Left kidney (tissue), 2 donors: ENCODE results near the gene UPK1A. TPM values are rescaled to one million over a fixed set of nuclear protein-coding genes. Genes with fewer than 3 reads are reported as not detected.
"Not testable (repeated sequence)": the region's sequence is repeated elsewhere in the genome, so short reads cannot be mapped to it uniquely, and the experiment has no call there.

Source experiments
- DNase-seq: peaks from one replicate; pipeline ENCODE4 v3.0.0-alpha.2; 2013
- polyA plus RNA-seq: library from polyadenylated mRNA; unstranded; fragments of 120-200 nt; gene quantifications from one replicate; pipeline ENCODE4 v1.2.1, GENCODE V29; 2013; ENCODE audit not compliant: insufficient read length

The UPK1A gene
- polyA plus RNA-seq, 1 donor: 13.1 TPM

GRCh38 chr19:35717665-35718344 lies 51.5 kb downstream of the UPK1A start, which contains the start of gene KMT2B:
Gene KMT2B (plus strand): TSS chr19:35718003. CDS start chr19:35718019, 16 bp downstream.
- peak; percentile 95 for DNase-seq

- no peak for DNase-seq
These were observed 52.2 kb downstream of the UPK1A start for GRCh38 chr19:35718345-35719041.

- no peak for DNase-seq
These were observed 53.3 kb downstream of the UPK1A start for GRCh38 chr19:35719402-35720162.

- no peak for DNase-seq
These were observed 53.8 kb downstream of the UPK1A start for GRCh38 chr19:35720163-35720524.

GRCh38 chr19:35720648-35721047 lies 54.3 kb downstream of the UPK1A start:
- no peak for DNase-seq

- no peak for DNase-seq
These were observed 55.1 kb downstream of the UPK1A start for GRCh38 chr19:35721374-35721773.

- DNase-seq: no peak
These were observed 56.1 kb downstream of the UPK1A start for GRCh38 chr19:35722461-35722860.

GRCh38 chr19:35722897-35723296 lies 56.6 kb downstream of the UPK1A start:
- no peak for DNase-seq

- DNase-seq: no peak
These were observed 57.4 kb downstream of the UPK1A start for GRCh38 chr19:35723671-35724070.

GRCh38 chr19:35724132-35724531 lies 57.8 kb downstream of the UPK1A start:
- DNase-seq: not testable (repeated sequence)

GRCh38 chr19:35724560-35724959 lies 58.2 kb downstream of the UPK1A start:
- DNase-seq: no peak

GRCh38 chr19:35725216-35725861 lies 59.0 kb downstream of the UPK1A start:
- no peak for DNase-seq

- no peak for DNase-seq
These were observed 61.0 kb downstream of the UPK1A start for GRCh38 chr19:35727053-35727955.

Other genes with a start within 250 kb of the UPK1A start
- gene FFAR2, start 218.3 kb upstream of the UPK1A start, polyA plus RNA-seq: 0.78 TPM
- 0.52 TPM for gene KRTDAP, start 176.1 kb upstream of the UPK1A start, polyA plus RNA-seq
- 92.0 TPM for gene DMKN, start 152.9 kb upstream of the UPK1A start, polyA plus RNA-seq
- gene SBSN, start 138.2 kb upstream of the UPK1A start, polyA plus RNA-seq: not detected
- gene GAPDHS, start 133.1 kb upstream of the UPK1A start, polyA plus RNA-seq: not detected
- 81.5 TPM for gene TMEM147, start 120.9 kb upstream of the UPK1A start, polyA plus RNA-seq
- not detected for gene ATP4A, start 102.9 kb upstream of the UPK1A start, polyA plus RNA-seq
- gene PMIS2, start 80.3 kb upstream of the UPK1A start, polyA plus RNA-seq: not detected
- 30.1 TPM for gene HAUS5, start 53.8 kb upstream of the UPK1A start, polyA plus RNA-seq
- 50.8 TPM for gene RBM42, start 37.5 kb upstream of the UPK1A start, polyA plus RNA-seq
- gene ETV2, start 24.8 kb upstream of the UPK1A start, polyA plus RNA-seq: 0.60 TPM
- gene COX6B1, start 18.2 kb upstream of the UPK1A start, polyA plus RNA-seq: 300 TPM
- 0.32 TPM for gene ZBTB32, start 38.0 kb downstream of the UPK1A start, polyA plus RNA-seq
- 34.5 TPM for gene KMT2B, start 51.5 kb downstream of the UPK1A start, polyA plus RNA-seq
- 4.9 TPM for gene IGFLR1, start 75.9 kb downstream of the UPK1A start, polyA plus RNA-seq
- 19.0 TPM for gene U2AF1L4, start 78.9 kb downstream of the UPK1A start, polyA plus RNA-seq
- gene PSENEN, start 79.1 kb downstream of the UPK1A start, polyA plus RNA-seq: 54.4 TPM
- gene LIN37, start 82.1 kb downstream of the UPK1A start, polyA plus RNA-seq: 8.8 TPM
- 19.7 TPM for gene HSPB6, start 90.5 kb downstream of the UPK1A start, polyA plus RNA-seq
- gene PROSER3, start 91.7 kb downstream of the UPK1A start, polyA plus RNA-seq: 26.5 TPM
- 27.3 TPM for gene ARHGAP33, start 109.0 kb downstream of the UPK1A start, polyA plus RNA-seq
- 39.3 TPM for gene PRODH2, start 146.3 kb downstream of the UPK1A start, polyA plus RNA-seq
- 123 TPM for gene NPHS1, start 186.0 kb downstream of the UPK1A start, polyA plus RNA-seq
- gene KIRREL2, start 190.4 kb downstream of the UPK1A start, polyA plus RNA-seq: 9.0 TPM
- gene APLP1, start 202.1 kb downstream of the UPK1A start, polyA plus RNA-seq: 25.0 TPM
- 4.4 TPM for gene NFKBID, start 234.0 kb downstream of the UPK1A start, polyA plus RNA-seq
- gene HCST, start 236.0 kb downstream of the UPK1A start, polyA plus RNA-seq: 1.1 TPM
- gene TYROBP, start 241.8 kb downstream of the UPK1A start, polyA plus RNA-seq: 7.4 TPM